C4-2B (cell line): ENCODE measurements around the gene VPS13D.

Experiments used
- ZFX ChIP-seq: fragments of 450-650 bp; IDR thresholded peaks from 2 replicates; pipeline ENCODE4 v1.6.1; 2017
- TF ChIP-seq, protein P1 (sequence below): fragments of 450-650 bp; conservative IDR thresholded peaks from 2 replicates; pipeline ENCODE4 v1.5.1; 2017; ENCODE audit warnings: mild to moderate bottlenecking

DNA sequence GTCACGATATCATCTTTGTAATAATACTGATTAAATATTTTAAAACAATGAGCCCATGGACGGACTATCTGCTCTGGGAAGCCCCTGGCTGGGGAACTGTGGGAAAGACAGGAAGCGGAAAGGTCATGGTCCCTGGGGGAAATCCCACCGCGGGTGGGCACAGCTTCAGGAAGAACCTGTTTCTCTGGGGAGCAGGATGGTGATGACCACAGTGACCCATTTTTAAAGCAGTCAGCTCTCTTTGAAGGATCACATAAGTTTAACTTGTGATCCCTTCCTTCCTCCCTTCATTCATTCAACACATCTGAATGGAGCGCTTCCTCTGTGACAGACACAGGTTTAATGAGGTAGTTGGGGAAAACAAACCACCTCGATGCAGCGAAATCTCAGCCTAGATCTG is 315.2 kb downstream of the VPS13D start:
- TF ChIP-seq, protein P1, sequence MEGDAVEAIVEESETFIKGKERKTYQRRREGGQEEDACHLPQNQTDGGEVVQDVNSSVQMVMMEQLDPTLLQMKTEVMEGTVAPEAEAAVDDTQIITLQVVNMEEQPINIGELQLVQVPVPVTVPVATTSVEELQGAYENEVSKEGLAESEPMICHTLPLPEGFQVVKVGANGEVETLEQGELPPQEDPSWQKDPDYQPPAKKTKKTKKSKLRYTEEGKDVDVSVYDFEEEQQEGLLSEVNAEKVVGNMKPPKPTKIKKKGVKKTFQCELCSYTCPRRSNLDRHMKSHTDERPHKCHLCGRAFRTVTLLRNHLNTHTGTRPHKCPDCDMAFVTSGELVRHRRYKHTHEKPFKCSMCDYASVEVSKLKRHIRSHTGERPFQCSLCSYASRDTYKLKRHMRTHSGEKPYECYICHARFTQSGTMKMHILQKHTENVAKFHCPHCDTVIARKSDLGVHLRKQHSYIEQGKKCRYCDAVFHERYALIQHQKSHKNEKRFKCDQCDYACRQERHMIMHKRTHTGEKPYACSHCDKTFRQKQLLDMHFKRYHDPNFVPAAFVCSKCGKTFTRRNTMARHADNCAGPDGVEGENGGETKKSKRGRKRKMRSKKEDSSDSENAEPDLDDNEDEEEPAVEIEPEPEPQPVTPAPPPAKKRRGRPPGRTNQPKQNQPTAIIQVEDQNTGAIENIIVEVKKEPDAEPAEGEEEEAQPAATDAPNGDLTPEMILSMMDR: no peak
- no peak for TF ChIP-seq ZFX
